Glomerular visceral epithelial cell (primary cell): ENCODE measurements around the gene UBE2H.
"Not testable (repeated sequence)": the region's sequence is repeated elsewhere in the genome, so short reads cannot be mapped to it uniquely, and the experiment has no call there.

Experiments used
- DNase-seq: peaks from one replicate; pipeline ENCODE4 v3.0.0-alpha.2; 2016; ENCODE audit errors: extremely low spot score

UBE2H gene

DNA sequence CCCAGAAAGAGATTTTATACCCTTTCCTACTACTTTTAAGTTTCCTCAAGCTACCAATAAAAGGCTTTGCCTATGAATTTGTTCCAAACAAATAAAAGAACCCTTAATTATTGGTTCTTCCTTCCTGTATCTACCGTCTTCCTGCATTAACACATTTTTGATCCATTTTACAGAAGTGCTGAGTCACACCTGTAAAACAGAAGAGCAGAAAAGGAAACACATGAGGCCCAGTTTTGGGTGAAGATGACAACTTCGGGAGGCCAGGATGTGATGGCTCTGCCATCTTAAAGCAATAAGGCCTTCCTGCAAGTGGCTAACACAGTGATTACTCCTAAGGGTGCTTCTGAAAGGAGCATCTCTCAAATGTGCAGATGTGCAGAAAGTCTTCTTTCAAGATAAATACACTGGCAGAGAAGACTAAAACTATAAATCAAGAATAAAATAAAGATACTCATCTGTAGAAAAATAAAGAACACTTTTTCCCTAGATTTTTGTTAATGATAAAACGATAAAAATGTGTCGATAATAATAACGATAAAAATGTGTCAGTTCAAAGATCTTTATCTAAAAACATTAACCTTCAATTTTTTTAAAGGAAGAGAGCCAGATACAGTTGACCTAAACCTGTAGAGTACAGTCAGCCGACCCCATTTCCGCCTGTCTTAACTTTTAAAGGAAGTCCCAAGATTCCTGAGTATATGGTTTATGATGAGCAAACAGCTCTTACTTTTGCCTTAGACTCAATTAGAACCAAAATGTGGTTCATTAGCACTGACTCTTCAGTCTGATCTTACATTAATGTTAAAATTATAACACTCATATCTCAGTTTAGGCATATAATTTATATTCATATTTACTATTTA is 108.6 kb downstream of the UBE2H start:
- no peak for DNase-seq

DNA sequence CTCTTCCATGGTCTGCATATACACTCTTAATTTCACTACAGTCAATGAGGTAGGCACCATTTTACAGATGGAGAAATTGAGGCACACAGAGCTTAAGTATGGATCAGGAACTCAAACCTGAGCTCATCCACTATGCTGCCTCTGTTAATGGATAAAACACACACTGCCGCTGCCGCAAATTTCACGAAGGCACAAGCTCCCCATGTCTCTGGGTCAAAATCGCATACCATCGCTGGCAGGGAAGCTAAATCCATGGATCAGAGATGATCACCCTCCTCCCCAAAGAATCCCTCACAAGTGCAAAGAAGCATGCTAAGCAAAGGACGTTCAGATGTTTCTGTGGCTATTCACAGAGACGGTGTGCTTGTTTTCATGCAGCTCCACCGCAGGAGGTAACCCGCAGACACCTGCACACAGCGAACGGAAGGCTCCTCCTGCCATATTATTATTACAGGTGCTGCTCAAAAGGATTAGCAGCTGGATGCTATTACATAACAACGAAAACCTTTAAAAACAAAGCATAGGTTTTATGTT is 109.3 kb downstream of the UBE2H start:
- DNase-seq, result no peak

DNA sequence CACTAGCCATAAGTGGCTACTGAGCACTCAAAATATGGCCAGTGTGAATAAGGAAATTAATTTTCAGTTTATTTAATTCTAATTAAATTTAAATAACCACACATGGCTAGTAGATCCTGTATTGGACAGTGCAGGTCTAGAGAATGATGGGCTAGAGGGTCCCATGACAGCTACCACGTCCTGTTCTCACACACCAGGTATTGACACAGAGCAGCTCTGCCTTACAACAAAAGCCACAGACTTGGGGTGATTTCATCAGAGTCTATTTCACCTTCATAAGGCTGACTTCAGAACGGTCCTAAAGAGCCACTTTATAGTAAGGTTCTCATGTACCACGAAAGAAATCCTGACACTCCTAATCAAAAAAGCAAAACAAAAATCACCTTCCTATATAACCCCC is 111.3 kb downstream of the UBE2H start:
- DNase-seq, result no peak

DNA sequence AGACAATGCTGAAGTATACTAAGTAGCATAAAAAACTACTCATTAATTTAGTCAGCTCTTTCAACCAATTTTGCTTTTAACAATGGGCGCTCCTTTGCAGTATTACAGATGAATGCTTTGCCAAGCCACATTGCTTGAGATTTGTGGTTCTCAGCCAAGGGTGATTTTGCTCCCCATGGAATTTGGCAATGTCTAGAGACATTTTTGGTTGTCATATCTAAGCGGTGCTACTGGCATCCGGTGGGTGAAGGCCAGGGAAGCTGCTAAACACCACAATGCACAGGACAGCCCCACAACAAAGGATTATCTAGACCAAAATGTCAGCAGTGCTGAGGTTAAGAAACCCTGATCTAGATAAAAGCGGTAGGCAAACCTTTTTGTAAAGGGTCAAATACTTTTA is 112.0 kb downstream of the UBE2H start:
- peak; percentile 72 for DNase-seq

DNA sequence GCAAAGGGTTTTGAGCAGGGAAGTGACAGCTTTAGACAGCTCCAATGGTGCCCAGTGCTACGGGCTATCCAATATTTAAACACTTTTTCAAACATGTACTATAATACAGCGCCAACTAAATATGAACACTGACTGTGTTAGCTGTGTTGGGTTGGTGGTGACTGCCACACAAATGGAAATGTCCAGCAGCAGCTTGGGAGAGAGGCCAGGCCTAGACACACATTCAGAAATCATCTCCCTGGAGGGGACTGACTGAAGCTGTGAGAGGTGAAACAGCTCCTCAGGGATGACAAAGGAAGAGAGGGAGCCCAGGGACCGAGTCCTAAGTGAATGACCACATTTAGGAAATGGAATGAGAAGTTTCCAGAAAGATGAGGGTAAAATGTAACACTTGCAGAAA is 115.8 kb downstream of the UBE2H start:
- DNase-seq, result no peak

DNA sequence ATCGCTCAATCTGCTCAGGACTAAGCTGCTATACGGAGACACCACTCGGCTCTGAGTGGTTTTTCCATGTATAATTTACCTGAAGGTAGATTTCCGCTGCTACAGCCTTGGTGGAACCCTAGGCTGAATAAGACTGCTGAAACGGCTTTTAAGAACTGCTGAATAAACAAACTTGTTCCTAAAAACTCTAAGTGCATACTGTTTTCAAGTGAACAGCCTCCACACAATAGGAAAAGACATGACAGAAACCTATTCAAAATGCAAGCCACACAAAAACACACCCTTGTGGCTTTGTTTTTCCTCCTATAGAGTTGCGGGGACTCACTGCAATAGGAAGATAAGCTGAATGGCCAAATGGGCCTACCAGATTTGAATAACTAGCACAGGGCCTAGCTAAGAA is 117.2 kb downstream of the UBE2H start:
- DNase-seq, result no peak

DNA sequence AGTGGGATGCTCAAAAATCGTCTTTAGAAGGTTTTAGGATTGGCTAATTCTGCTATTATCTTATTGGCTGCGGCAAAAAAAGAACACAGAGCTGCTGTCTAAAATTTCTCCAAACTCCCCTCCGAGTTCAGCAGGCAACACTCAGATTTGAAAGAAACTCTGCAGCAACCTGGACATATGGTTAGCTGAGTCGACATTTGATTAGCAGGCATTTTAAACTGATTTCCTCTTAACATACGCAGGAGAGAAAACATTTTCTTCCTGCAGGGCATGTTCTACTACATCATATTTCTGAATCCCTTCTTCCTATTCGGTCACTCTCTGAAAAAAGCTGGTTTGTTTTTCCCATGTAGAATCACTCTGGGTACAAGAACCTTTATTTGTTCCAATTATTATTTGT is 119.4 kb downstream of the UBE2H start:
- DNase-seq, result not testable (repeated sequence)

DNA sequence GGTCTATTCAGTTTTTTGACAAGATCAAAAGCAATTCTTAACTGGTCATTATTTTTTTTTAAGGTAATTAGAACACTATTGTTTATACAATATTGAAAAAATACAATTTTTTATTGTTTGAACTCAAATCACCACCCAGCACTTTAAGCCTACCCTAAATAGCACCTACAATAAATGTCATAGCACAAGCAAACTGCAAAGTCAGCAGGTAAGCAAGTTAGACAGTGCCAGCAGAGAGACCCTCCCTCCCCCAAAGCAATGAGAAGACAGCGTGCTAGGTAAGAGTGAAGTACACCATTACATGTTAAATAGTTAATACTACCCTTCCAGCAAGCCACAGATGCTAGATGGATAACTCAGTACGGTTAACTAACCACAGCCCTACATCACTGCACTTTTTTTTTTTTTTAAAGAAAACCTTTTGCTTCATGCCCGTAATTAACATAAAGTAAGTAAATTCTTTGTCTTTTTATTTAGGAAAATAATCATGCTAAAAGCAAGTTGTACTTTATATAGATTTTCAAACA is 120.0 kb downstream of the UBE2H start:
- DNase-seq, result peak; percentile 51

DNA sequence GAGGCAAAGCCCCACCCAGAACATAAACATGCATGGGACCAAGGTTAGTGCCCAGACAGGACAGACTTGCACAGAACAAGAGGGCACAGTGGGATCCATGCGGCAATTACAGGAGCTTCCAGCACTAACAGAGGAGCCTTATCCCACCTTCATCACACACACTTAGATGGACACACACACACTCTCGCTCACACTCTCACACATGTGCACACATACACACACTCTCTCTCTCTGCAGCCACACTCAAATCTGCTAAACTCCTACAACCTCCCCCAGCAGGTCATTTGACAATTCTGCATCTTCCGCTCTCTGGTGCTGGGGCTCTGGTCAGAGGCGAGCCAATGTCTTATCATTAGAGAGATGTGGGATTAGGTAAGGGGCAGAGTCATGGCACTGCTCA is 120.5 kb downstream of the UBE2H start:
- no peak for DNase-seq

DNA sequence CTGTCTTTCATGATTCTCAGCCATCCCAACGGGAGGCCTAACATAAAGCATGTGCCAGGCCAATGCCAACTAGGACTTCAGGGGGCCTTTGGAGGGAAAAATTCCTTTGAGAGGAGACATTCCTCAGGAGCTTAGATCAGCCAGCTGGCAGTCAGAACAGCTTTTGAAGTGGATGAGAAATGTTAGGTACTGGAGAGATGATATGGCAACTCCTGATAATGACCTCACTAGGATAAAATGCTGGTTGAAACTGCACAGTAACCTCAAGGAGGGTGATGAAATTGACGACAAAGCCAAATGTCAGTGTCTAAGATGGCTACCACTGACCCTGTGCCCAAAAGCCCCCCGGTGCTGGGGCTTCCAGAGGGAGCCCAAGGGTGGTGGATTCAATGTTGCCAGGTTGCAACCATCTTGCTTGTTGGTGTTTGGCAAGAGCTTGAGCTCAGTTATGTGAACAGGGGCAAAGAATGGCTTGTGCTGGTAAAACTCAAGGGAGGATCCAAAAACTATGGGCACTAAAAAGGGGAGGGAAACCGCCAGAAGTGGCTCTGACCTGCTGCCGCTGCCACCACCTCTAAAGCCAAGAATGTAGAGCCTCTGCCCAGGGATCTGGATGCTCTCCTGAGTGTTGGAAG is 121.2 kb downstream of the UBE2H start:
- peak; percentile 97 for DNase-seq

DNA sequence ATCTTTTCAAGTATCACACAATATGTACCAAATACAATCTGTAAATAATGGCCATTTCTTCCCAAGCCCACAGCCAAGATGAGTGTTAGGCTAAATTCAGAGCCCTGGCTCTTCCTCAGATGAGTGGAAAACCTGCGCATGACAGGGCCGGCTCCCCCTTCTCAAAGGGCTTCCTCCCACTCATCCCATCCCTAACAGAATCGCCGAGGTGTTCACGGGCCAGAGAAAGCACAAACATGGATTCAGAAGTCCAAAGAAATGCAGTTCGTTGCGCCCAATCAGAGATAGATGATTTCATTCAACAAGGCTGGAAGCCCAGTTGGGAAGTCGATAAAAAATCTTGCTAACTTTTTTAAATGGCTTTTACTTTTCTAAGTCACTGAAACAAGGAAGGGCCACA is 121.8 kb downstream of the UBE2H start:
- DNase-seq, result no peak

DNA sequence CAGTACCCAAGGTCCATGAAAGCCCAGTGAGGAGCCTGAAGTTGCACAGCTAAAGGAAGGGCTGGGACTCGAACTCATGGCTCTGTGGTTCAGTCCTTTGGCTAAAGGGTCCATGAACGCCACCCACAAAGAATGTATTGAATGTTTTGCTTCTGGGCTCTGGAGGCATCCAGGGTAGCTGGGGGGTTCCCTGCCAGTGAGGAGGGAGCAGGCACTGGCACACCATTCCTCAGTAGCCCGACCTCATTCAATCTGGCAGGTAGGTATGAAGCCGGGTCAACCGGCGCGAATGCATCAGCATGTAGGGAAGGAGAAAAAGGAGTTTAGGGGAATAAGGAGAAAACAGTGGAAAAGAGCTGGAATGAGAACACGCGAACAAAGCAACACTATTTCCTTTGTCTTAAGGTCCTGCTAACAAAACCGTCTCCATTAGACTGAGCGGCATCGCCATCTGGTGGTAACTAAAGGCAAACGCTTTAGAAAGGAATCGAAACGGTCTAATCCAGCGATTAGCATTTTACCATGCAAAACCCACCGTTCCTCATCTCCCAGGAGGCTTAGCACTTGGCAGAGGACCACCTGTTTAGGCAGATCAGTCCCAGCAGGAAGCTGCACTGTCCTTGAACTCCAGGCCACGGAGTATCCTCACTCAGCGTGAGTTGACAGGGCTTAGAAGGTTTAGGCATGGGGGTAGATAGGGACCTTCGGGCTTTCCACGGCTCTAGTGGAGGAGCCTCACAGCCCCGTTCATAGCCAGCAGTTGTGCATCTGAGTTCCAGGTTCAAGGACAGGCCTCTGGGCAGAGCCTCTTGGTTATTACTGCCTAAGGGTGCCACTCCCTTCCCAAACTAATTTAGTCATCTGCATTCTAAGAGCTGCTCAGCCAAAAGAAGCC is 122.8 kb downstream of the UBE2H start:
- DNase-seq, result peak; percentile 74

DNA sequence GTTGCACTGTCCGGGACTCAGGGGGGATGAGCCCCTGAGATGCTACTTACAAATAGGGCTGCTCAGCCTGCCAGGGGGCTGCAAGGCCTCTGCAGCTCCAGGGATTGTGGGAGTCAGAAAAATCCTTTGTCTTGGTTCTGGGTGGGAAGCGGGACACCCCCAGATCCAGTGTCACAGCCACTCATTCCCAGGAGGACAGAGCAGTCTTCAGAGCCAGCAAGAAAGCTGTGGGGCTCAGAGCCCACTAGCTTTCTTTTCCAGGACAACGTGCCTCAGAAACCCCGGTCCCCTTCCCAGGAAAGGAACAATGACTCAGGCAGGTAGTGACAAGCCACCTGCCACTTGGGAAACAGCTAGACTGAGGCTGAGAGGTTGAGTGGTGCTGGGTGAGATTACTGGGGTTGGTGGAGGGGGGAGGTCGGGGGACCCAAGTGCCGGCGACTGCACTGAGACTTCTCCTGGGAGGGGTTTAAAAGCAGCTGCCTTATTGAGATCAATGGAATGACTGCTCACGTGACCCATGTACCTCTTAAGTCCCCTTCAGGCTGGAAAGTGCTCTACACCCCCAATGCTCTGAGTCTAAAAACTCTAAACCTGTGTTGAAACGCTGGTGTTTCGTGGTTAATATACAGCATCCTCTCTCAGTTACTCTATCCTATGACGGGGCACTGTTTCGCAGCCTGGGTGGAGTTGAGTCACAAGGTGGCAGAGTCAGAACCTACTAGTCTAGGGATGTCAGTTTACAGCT is 123.6 kb downstream of the UBE2H start:
- DNase-seq, result no peak

DNA sequence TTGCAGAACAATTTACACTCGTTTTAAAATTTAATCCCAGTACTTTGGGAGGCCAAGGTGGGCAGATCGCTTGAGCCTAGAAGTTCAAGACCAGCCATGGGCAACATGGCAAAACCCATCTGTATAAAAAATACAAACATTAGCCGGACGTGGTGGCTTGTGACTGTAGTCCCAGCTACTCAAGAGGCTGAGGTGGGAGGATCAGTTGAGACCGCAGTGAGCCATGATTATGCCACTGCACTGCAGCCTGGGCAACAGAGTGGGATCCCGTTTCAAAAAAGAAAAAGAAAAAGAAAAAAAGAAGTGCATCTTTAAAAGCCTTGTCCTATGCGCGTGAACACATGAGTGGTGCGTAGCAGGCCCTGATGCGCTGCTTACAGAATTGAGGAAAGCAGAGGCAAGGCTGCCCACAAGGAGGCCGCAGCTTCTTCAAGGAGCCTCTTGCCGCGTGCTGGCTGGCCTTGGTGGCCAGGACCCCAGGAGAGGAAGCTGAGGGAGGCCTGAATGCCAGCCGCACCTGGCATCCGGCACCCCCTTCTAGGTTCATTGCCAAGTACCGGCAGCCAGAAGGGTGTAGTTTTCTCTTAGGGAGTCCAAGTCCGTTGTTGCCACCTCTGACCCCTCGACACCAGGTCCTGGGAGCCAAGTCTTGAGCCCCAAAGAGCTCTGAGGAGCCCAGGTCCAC is 124.5 kb downstream of the UBE2H start:
- DNase-seq, result no peak

DNA sequence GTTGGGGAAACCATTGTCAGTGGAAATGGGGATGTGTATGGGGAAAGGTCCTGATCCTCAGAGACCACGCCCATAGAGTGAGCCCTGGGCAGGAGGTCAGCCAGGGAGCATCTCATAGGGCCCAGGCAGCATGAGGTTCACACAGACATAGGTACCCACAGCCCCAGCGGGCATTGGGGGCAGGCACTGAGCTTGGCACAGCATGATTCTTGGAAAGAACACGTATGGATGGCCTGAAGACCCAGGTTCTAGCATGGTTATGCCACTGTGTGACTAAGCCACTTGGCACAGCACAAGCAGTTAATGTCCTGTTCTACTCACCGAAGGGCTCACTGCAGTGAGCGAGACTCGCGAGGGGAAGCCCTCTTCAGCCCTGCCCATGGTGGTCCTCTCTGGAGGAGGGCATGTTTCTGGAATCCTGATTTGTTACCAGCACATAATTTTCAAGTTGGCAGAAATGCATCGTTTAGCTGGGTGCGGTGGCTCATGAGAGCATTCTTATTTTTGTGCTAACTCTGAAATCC is 125.2 kb downstream of the UBE2H start:
- DNase-seq, result no peak

DNA sequence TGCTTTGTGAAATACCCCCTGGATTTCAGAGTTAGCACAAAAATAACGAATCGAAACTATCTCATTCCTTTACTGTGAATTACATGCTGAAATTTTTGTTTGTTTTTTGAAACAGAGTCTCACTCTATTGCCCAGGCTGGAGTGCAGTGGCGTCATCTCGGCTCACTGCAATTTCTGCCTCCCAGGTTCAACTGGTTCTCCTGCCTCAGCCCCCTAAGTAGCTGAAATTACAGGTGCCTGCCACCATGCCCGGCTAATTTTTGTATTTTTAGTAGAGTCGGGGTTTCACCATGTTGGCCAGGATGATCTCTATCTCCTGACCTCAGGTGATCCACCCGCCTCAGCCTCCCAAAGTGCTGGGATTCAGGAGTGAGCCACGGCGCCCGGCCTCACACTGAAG is 125.9 kb downstream of the UBE2H start:
- not testable (repeated sequence) for DNase-seq

DNA sequence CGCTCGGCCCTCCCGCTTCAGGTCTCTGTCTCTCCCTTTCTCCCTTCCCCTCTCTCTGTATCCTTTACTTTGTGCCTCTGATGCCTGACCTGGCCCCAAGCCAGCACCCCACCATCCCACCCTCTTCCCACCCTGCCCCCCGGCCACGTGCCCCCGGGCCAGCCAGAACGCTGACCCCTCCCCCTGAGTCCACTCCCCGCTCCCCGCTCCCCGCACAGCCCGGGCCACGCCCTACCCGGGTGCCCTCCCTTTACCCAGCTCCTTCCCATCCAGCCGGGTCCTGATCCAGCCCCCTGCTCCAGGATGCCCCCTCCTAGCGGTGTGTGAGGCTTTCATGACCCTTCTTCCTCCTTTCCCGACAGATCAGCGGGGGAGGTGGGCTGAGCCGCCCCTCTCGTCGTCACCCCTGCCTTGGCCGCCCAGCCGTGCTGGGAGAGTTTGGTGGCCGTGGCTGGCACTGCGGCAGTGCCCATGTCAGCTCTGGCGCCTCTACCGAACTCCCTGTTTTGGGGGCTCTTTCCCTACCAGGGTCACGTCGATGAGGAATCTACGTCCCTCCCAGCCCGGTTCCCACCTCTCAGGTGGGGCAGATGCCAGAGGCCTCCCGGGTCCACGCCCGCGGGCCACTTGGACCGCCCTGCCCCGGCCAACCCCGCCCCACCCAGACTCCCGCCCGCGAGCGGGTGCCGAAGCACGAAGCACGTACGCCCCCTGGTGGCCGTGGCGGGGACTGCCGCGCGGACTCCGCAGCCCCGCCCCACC is 127.4 kb downstream of the UBE2H start:
- DNase-seq, result peak; percentile 89

DNA sequence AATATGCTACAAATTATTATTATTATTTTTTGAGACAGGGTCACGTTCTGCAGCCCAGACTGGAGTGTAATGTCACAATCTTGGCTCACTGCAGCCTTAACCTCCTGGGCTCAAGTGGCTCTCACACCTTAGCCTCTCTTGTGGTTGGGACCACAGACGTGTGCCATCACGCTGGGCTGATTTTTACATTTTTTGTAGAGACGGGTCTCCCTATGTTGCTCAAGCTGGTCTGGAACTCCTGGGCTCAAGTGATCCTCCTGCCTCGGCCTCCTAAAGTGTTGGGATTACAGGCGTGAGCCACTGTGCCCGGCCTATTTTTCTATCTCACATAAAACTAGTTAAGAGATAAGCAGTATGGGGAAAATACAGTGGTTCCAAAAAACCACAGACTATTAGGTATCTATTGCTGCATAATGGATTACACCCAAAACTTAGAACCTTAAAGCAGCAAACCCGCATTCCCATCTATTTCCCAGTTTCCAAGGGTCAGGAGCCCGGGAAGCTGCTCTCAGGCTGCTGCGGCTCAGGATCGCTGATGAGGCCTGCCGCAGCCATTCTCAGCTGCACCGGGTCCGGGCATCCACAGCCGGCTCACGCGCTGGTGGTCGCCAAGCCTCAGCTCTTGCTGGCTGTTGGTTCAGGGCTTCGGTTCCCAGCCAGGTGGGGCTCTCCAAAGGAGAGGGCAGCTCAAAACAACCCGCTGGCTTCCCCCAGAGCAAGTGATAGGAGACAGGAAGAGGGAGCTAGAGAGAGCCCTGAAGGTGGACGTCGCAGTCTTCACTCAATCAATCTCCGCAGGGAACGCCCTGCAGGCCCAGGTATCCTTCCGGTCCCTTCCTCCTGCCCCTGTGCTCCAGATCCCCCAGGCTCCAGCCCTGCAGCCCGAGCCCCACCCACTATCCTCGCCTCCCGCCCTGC is 128.2 kb downstream of the UBE2H start:
- DNase-seq, result peak; percentile 82
